Heart left ventricle (tissue), 16 donors: ENCODE measurements around the gene LCN1. TPM values are rescaled to one million over a fixed set of nuclear protein-coding genes. Genes with fewer than 3 reads are reported as not detected.

Experiments used
- ATAC-seq, 4 donors: fragments of 200-7000 bp; cut with Tn5 transposase; one replicate each; pipeline ENCODE4 v1.9.1; 2020 to 2022; ENCODE audit warnings: moderate library complexity in 4 of 4, mild to moderate bottlenecking in 3 of 4, moderate number of reproducible peaks in 1 of 4
- DNase-seq, 5 donors: peaks; one replicate each; pipeline ENCODE4 v3.0.0-alpha.2; 2020
- H3K27ac ChIP-seq, 12 donors: fragments of 200-600 bp; sonication (generic) in 4 of 12; one replicate each; pipeline versions ENCODE4 v1.5.0 to v1.8.0; 2016 to 2022; ENCODE audit warnings: mild to moderate bottlenecking in 2 of 12
- H3K27me3 ChIP-seq, 9 donors: fragments of 200-600 bp; sonication (generic) in 2 of 9; one replicate each; pipeline versions ENCODE4 v1.5.1 to v1.8.0; 2016 to 2022; ENCODE audit warnings: mild to moderate bottlenecking in 3 of 9
- H3K36me3 ChIP-seq, 9 donors: fragments of 200-600 bp; sonication (generic) in 2 of 9; one replicate each; pipeline versions ENCODE4 v1.5.0 to v1.8.0; 2018 to 2022; ENCODE audit warnings: mild to moderate bottlenecking in 2 of 9
- H3K4me1 ChIP-seq, 12 donors: fragments of 200-600 bp; sonication (generic) in 4 of 12; one replicate each; pipeline versions ENCODE4 v1.5.0 to v1.8.0; 2016 to 2022; ENCODE audit warnings: mild to moderate bottlenecking in 3 of 12
- H3K4me3 ChIP-seq, 12 donors: fragments of 200-600 bp; sonication (generic) in 4 of 12; one replicate each; pipeline versions ENCODE4 v1.5.0 to v1.8.0; 2017 to 2022; ENCODE audit warnings: mild to moderate bottlenecking in 9 of 12, moderate library complexity in 4 of 12
- H3K9me3 ChIP-seq, 12 donors: fragments of 200-600 bp; sonication (generic) in 4 of 12; one replicate each; pipeline versions ENCODE4 v1.5.0 to v1.8.0; 2016 to 2022; ENCODE audit warnings: mild to moderate bottlenecking in 1 of 12
- CTCF ChIP-seq, 12 donors: fragments of 200-600 bp; sonication (generic) in 4 of 12; IDR thresholded peaks; one replicate each; pipeline versions ENCODE4 v1.5.0 to v1.8.0; 2018 to 2022; ENCODE audit warnings: antibody characterized with exemption in 12 of 12, mild to moderate bottlenecking in 5 of 12
- POLR2A ChIP-seq, 2 donors: fragments of 450-650 bp; IDR thresholded peaks; one replicate each; pipeline ENCODE4 v1.6.1; 2017; ENCODE audit warnings: antibody characterized with exemption in 2 of 2, mild to moderate bottlenecking in 2 of 2, moderate library complexity in 2 of 2
- WGBS, 4 donors: extraction: QIAGEN DNeasy Blood & Tissue Kit in 2 of 4; methylation state at CpG; one replicate each; pipeline versions ENCODE4 v1.1.5 to v1.1.7; 2013 to 2018; 5-methylcytosine and 5-hydroxymethylcytosine counted together
- intact Hi-C, 10 donors: fragments of 100-400 bp; cut with DNase I; formaldehyde crosslinking; loops; one replicate each; pipeline versions ENCODE4 v1.11.1 to v1.14.2; 2022
- polyA plus RNA-seq, 2 donors: library from polyadenylated mRNA; stranded (reverse); fragments of 200-250 nt; gene quantifications; one replicate each; pipeline ENCODE4 v1.2.3, GENCODE V29; 2013
- total RNA-seq, 9 donors: library from RNA; depleted of rRNA in 2 of 9; stranded (reverse); fragments of >200 nt in 2 of 9; fragmentation: NEBNext Ultra II Directional in 3 of 9; extraction: Animal tissue kit (Norgen Biotek cat#: 25700) in 3 of 9; gene quantifications; one replicate each; pipeline versions ENCODE4 v1.1.0 to v1.2.4, GENCODE V29; 2016 to 2023
- donor health status: ischemic (EF 13 %, LVEDD 7.1; RV severe dilation, severe dysfunction).
- donor health status: healthy with polysubstance abuse.
- donor health status: DM: no; HTN: yes; CAD: no.
- donor health status: DM: no; HTN: no; CAD: no.
- donor health status: ischemic (EF 25% LVEDD 6.9; RV normal size, moderate dysfunction).
- donor health status: ischemic (EF 25% LVEDD 5.7; RV mildly dilated, moderate dysfunction).
- donor health status: healthy.
- donor health status: DM: yes; HTN: yes; CAD: no.
- donor health status: ischemic (EF 35%, LVEDD 5.7; RV mildly dilated, moderate dysfunction).
- donor health status: nonischemic (EF 11% LVEDD 7.7; RV severe dilation, severe dysfunction).
- donor health status: DM: yes; HTN: yes; CAD: no.
- donor health status: PGD.
- donor health status: ischemic (EF 29% LVEDD 5.4; RV normal size, mild dysfunction).
- donor health status: nonischemic (EF 23%, LVEDD 6.1; RV moderate dilation, normal function).

Gene LCN1
- total and polyA plus RNA-seq, 11 donors: 0.33 to 0.50 (median 0.37) TPM; not detected in 8

DNA sequence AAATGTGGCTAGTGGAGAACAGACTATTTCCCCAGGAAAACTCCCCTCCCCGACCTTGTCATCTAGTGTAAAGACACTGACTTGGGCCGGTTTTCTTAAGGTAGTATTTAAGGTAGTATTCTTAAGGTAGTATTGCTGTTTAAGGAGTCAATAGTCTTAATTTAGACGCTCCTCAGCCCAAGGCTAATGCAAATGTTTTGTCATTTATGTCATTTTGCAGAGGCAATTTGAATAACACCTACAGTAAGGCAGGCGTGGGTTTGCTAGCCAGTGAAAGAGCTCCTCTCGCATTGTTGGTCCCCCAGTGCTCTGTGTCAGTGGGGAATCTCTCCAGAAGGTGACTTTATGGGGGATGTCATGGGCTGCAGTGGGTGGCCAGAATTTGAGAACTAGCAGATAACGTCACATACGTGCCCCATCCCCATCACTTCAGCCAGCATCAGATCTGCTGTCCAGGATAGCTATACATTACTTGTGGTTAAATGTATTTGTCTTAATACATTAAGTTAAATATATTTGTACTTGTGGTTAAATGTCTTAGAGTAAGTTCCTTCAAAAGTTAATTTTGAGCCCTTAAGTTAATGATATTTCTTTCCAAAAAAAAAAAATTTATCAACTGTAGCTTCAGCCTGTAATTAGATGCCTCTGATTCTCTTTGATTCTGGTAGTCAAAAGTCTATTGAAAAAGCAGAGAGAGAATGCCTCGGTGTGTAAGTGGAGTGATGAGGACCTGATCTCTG, 39.1 kb upstream of the LCN1 start:
- TF ChIP-seq CTCF (IDR thresholded peaks at IDR 0.05): no peak
- TF ChIP-seq POLR2A (IDR thresholded peaks at IDR 0.05): no peak
- peaks cover 0 to 36% (median 29%) of the 10 kb centered on the region in 9 donors for H3K36me3 ChIP-seq
- DNase-seq: peak in 1 of 5 donors; percentile 0
- intact Hi-C loops: no loop called here
- no peak overlapping the region for H3K27ac ChIP-seq
- H3K9me3 ChIP-seq: no peaks in the 10 kb centered on the region
- H3K4me3 ChIP-seq: no peak overlapping the region
- no peak for ATAC-seq
- peaks cover 0 to 27% (median 14%) of the 10 kb centered on the region in 12 donors for H3K4me1 ChIP-seq
- no peaks in the 10 kb centered on the region for H3K27me3 ChIP-seq
- WGBS, 4 donors: 71 to 76% (median 74%) methylated on average over 8 of the region's 8 CpGs

DNA sequence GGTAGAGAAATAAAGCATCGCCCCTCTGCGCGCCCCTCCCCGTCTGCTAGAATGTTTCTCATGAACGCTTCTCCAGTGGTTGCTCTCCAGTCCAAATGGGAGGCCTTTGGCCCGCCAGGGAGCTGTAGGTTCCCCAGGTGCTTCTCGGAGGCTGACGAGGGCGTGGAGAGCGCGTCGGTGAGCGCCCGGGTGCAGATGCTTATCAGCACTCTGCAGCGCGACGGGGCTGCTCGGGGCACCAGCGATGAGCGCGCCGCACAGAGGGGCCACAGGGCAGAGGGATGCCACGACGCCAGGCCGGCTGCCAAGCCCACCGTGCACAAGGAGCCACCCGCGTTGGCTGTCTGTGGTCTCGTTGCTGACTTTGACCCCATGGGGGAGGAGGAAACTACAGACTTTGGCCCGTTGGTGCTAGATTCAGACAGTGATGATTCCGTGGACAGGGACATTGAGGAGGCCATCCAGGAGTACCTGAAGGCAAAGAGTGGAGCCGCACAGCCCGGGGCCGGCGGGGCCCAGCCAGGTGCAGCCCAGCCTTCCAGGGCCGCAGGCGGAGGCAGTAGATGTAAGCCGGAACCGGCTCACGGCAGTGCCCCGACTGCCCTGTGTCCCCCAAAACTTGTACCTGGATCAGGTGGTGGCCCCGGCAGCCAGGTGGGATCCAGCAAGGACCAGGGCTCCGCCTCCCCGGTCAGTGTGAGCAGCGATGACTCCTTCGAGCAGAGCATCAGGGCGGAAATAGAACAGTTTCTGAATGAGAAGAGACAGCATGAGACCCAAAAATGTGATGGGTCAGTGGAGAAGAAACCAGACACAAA, 36.6 kb upstream of the LCN1 start:
- ATAC-seq: no peak
- Histone ChIP-seq H3K4me3 (no peak overlapping the region), H3K4me1 (peaks cover 0 to 17% (median 9%) of the 10 kb centered on the region in 12 donors), H3K36me3 (peaks cover 0 to 55% (median 47%) of the 10 kb centered on the region in 9 donors), H3K27me3 (no peaks in the 10 kb centered on the region), H3K9me3 (no peaks in the 10 kb centered on the region), H3K27ac (no peak overlapping the region)
- TF ChIP-seq CTCF (IDR thresholded peaks at IDR 0.05): no peak
- TF ChIP-seq POLR2A (IDR thresholded peaks at IDR 0.05): no peak
- peak in 1 of 5 donors; percentile 57 for DNase-seq
- WGBS, 4 donors: 95 to 97% (median 96%) methylated on average over 41 to 47 of the region's 47 CpGs
- intact Hi-C loops: no loop called here

GRCh38 chr9:135485385-135485784, 35.9 kb upstream of the LCN1 start:
- peaks cover 0 to 55% (median 47%) of the 10 kb centered on the region in 9 donors for H3K36me3 ChIP-seq
- intact Hi-C loops: no loop called here
- peak in 1 of 5 donors; percentile 25 for DNase-seq

More at GRCh38 chr9:135485385-135485784, 35.9 kb upstream of the LCN1 start:
- 93 to 97% (median 96%) methylated on average over 25 of the region's 25 CpGs for WGBS, 4 donors
- no peak overlapping the region for H3K27ac ChIP-seq
- TF ChIP-seq POLR2A (IDR thresholded peaks at IDR 0.05) (no peak), CTCF (IDR thresholded peaks at IDR 0.05) (no peak)
- no peaks in the 10 kb centered on the region for H3K27me3 ChIP-seq
- ATAC-seq: no peak
- no peaks in the 10 kb centered on the region for H3K9me3 ChIP-seq
- H3K4me1 ChIP-seq: peaks cover 0 to 16% (median 9%) of the 10 kb centered on the region in 12 donors
- no peak overlapping the region for H3K4me3 ChIP-seq
